GM21381 (cell line): ENCODE measurements around the gene RPRML.

Source experiments
- ATAC-seq: cut with Tn5 transposase; IDR thresholded peaks from one replicate; pipeline ENCODE4 v1.9.1; 2021; ENCODE audit warnings: mild to moderate bottlenecking, moderate library complexity; ENCODE audit not compliant: unreplicated experiment

Gene RPRML

DNA sequence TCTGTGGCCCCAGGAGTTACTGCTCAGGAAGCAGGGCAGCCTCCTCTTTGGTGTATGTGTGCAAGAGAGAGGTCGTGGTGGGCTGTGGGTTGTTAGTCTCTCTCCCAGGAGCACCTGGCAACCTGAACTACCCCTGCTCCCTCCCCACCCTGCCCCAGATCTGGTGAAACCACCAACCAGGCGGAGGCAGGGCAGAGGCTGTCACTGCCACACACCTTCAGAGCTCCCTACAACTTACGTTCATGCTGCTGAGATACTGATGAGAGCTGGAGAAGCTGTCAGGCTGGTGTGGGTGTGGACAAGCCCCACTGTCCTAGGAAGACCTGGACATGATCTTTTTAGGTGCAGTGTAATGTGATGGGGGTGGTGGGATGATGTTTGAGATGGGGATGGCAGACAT lies 31.8 kb downstream of the RPRML start:
- no peak for ATAC-seq

DNA sequence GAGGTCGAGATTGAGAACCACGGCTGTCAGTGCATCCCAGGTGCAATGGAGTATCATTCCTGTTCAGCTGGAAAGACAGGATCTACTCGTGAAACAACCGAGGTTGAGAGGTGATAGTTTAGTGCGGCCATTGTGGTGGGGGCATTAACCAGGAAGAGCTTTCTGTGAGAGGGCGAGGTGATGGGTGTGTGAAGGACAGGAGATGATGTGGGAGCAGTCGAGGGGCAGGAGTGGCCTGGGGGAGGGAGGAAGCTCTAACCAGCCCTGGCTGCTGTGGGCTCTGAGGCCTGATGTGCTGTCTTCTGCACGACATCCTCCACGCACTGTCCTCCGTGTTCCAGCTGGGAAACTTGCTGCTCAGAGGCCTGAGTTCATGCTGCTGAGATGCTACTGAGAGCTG lies 34.1 kb downstream of the RPRML start:
- ATAC-seq, result no peak

DNA sequence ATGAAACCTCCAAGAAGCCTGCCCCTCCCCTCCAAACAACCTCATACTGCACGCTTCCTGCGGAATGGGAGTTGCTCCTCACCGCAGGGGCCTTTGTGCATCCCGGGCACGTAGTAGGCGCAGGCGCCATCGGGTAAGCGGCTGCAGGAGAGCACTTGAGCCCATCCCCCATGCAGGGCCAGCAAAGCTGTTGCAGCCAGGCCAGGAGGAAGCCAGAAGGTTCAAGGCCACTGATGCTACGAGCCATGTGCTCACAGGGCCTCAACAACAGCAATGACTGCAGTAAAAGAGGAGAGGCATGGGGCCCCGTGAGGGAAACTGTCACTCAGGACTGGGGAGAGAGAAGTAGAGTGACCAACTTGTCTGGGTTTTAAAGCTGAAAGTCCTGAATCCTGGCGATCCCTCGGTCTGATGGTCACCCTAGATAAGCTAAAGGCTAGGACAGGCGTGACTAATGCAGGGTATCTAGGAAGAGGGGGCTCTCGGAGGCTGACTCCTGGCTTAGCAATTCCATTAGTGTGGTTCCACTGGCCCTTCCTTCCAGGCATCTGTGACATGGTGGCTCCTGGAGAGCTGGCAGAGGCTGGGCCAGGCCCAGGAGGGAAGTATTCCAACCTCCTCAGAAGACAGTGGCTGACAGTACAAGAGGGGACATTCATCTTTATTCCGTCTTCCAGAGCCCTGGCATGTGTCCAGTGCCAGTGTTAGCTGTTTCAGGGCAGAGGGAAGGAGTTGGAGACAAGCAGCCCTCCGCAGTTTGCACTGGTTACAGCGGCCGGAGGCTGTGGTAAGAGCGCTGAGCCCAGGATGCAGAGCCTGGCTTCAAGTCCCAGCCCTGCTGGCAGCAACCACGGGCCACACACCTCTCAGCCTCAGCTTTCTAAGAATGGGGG lies 35.3 kb downstream of the RPRML start:
- ATAC-seq, result no peak

DNA sequence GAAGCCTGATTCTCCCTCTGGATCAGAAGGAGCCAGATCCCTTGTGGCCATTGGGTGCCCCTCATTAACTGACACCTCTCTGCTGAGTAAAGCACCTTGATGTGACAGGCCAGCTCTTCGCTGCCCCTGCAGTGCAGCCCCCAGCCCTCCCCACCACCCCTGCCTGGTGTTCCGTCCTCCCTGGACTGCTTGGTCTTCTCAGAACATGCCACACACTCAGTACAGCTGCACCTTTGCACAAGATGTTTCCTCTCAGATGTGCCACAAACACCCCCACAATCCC lies 35.9 kb downstream of the RPRML start:
- ATAC-seq, result no peak

DNA sequence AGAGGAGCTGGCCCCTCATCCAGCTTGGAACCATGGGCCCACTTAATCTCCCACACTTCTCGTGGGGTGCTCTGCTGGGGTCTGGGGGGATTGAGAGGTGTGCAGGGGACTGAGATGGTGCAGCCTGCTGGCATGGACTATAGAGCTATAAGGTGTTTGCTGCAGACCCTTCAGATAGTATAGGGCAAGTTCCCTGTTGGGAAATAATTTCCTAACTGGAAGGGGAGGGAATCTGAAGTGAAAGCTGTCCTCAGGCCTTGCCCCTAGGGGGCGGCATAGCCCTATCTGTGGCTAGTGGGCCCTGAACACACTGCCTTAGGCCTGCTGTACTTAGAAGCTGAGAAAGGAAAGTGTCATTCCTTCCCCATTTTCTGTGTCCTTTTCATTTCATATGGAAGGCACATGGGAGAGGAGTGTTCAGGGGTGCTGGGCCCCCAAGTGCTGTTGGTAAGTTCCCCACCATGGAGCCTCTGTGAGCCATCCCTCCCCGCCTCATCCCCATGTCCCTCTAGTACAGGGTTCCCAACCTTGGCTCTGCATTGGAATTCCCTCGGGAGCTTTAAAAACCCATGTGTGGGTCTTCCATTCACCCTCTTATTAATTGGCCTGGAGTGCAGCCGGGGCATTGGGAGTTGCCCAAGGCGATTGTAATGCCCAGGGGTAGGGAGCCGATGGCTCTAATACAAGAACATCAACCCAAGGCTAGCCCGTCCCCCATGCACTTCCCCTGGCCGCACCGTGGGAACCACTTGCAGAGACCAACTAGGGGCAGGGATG lies 36.4 kb downstream of the RPRML start:
- no peak for ATAC-seq

DNA sequence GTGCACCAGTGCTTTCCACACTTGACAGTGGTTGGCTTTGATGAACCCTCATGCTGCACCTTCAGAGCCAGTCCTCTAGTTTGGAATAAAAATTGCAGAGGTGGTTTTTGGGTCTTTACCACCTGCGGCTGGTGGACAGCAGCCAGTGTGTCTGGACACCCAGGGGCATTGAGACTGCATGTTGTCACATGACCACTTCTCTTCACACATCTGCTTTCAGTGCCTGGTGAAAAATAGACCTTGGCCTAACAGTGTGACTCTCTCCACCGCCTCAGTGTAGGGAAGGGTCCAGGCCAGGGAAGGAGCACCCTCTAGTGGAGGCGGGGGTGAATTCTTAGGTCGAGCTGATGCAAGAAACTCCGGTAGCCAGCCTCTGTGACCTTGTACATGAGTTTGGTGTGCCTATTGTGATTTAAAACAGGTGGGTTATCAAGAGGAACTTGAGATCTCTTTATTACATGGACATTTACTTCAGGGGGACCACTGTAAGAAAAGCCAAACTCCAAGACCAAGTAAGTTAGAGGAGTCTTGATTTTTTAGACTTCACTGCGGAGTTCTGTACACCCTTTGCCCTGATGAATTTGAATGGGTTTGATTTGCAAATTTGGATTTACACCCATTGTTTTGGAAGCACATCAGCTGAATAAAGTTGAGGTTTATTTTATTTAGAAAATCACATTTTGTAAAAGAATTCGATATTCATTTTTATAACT lies 38.2 kb downstream of the RPRML start:
- no peak for ATAC-seq

DNA sequence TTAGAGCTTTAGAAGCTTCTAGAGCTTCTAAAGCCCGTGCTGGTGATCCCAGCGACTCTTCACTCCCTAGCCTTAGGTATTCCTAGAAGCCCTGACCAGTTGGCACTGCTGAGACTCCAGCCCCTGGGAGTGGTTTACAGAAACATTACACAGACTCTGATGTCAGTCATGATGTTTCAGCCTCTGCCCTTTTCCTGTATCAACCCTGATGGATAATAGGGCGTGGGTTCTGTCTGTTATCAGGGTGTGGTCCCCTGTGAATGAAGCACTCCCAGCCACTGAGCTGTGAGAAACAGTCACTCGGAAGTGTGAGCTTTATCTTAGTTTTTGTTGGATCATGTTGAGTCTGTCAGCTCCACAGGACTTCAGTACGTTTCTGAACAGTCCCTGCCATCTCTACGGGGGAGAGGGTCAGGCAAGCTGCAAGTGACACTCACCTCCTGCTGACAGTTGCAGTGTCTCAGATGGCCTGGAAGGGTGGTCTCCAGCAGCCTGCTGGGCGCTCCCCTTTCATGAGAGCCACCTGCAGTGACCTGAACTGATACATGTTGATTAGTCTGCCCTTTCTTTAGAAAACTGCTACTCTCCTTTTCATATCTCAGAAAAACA lies 43.3 kb downstream of the RPRML start:
- ATAC-seq, result no peak

DNA sequence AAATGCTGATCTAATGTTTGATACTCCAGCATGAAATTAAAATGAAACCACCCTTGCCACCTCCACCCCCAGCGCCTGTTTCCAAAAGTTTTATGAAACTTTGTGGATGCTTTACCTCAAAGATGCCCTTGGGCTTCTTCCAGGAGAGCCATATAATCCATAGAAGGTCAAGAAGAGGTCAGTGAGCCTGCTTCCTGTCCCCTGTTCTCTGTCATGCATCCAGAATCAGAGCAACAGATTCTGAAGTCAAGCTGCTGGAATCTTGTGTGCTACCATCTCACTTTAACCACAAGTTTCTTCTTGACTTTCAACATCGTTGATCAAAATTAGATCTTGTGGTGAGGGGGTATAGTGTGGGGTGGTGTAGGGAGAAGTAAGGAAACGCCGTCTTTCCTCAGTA lies 47.5 kb downstream of the RPRML start:
- ATAC-seq, result no peak

DNA sequence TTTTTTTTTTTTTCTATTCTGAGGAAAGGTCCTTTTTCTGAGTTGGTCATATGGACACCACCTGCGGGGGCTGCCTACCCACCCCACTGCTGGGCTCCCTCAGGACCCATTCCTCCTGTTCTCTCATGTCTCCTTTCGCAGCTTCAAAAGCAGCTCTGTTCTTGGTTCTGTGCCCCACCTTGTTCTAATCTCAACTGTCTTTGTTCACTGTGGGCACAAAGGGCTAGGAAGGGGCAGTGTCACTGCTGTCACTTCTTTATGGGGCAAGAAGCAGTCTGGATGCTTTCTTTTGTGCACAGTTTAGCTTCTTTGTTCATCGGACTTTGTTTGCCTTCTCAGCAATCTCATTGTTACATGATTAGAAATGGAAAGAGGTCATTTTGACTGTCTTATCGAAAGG lies 49.0 kb downstream of the RPRML start:
- no peak for ATAC-seq

DNA sequence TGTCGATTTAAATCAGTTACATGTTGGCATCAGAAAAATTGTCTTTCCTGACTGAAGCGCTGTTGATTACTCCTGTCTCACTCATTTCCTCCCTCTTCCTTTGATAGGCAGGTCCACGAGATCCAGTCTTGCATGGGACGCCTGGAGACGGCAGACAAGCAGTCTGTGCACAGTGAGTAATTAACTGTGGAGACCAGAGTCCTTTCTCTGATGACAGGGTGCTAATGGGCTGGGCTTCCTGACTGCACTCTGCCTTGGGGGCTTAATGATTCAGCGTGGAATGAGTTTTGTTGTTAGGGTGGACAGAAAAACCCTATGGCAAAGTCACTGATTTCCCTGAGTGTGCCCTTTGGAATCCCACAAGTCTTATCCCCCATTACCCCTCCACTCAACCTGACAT lies 49.6 kb downstream of the RPRML start:
- ATAC-seq, result no peak

DNA sequence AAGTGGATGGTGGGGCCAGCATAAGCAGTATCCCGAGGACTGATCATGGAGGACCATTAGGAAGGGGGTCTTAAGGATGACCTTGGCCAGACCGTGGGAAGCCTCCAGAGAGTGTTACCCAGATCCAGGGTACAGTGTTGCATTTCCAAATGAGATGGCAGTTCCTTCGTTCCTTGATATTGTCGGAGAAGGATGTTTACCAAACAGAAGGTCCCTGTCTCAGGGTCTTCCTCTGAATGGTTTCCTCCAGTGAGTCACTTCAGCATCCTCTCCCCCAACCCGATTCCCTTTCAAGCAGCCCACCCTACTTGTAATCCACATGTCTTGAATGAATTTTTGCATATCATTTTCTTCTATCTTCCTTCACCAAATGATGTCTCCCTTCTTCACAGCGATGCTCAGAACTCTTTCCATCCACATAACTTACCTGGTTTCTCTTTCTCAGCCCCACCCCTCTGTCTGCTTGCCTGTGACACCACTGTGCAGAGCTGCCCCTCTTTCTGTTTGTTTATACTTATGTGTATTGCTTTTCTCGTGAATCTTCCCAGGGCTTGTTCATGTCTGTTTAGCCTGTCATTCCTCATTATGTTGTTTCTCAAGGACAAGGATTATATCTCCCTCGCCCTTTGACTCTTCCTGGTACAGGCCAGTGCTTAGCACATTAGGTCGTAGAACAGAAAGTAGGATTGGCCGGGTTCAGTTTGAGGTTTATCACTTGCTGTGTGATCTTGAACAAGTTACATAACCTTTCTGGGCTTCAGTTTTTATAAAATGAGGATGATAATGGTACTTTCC lies 50.4 kb downstream of the RPRML start:
- no peak for ATAC-seq
